SK-N-SH (cell line): Measurements from ENCODE around the gene AP4M1. TPM values are rescaled to one million over a fixed set of nuclear protein-coding genes. Genes with fewer than 3 reads are reported as not detected.

Experiments
- CTCF ChIA-PET: fragments of 300-600, 350-600 bp; formaldehyde crosslinking; extraction: SDS; loops from one replicate; lab custom pipeline; 2021; lab: Yijun Ruan, JAX
- POLR2A ChIA-PET: fragments of 350-600 bp; sonication (Branson Sonifier 250); formaldehyde crosslinking; extraction: SDS; loops from one replicate; lab custom pipeline; 2020; ENCODE audit warnings: antibody characterized with exemption, inconsistent platforms; lab: Yijun Ruan, JAX
- DNase-seq: peaks from one replicate; pipeline ENCODE4 v3.0.0; 2012
- H2AFZ ChIP-seq: fragments of 200-600 bp; sonication (generic); 2 replicates; pipeline ENCODE4 v1.8.1; 2016; ENCODE audit warnings: antibody characterized with exemption, mild to moderate bottlenecking, low read depth
- H3F3A ChIP-seq: fragments of 200-600 bp; sonication (generic); replicated peaks from 2 replicates; pipeline ENCODE3; 2016; ENCODE audit warnings: antibody characterized with exemption, mild to moderate bottlenecking; ENCODE audit not compliant: insufficient read depth
- H3K27ac ChIP-seq, 2 experiments: fragments of 200-500 bp in 1 of 2; fragments of 200-600 bp in 1 of 2; sonication (Bioruptor generic) in 1 of 2; sonication (generic), shearing (Covaris generic) in 1 of 2; 2 replicates each; pipeline versions ENCODE4 v1.5.1 to v1.6.1; 2014 to 2016; ENCODE audit warnings: low read depth in 2 of 2, inconsistent platforms in 1 of 2, low read length in 1 of 2, mild to moderate bottlenecking in 1 of 2, mixed read lengths in 1 of 2
- H3K27me3 ChIP-seq: fragments of 200-600 bp; sonication (generic), shearing (Covaris generic); 2 replicates; pipeline ENCODE4 v1.6.1; 2016; ENCODE audit warnings: mixed run types; ENCODE audit not compliant: insufficient read depth
- H3K36me3 ChIP-seq, 2 experiments: fragments of 200-500 bp in 1 of 2; fragments of 200-600 bp in 1 of 2; sonication (Bioruptor generic) in 1 of 2; sonication (generic) in 1 of 2; replicated peaks in 1 of 2; 2 replicates each; pipeline versions ENCODE3 to v1.5.1; 2014 to 2016; ENCODE audit warnings: low read length in 1 of 2, mild to moderate bottlenecking in 1 of 2; ENCODE audit not compliant: insufficient read depth in 2 of 2, control insufficient read depth in 1 of 2
- H3K4me1 ChIP-seq, 2 experiments: fragments of 200-500 bp in 1 of 2; fragments of 200-600 bp in 1 of 2; sonication (Bioruptor generic) in 1 of 2; sonication (generic), shearing (Covaris generic) in 1 of 2; 2 replicates each; pipeline versions ENCODE4 v1.5.1 to v1.6.1; 2014 to 2016; ENCODE audit warnings: low read depth in 1 of 2, low read length in 1 of 2, mixed run types in 1 of 2; ENCODE audit not compliant: insufficient read depth in 2 of 2, control insufficient read depth in 1 of 2
- H3K4me2 ChIP-seq: fragments of 200-600 bp; sonication (generic), shearing (Covaris generic); 2 replicates; pipeline ENCODE4 v1.6.1; 2017; ENCODE audit warnings: mixed run types
- H3K4me3 ChIP-seq, 2 experiments: fragments of 200-500 bp in 1 of 2; fragments of 200-600 bp in 1 of 2; sonication (Bioruptor generic) in 1 of 2; sonication (generic), shearing (Covaris generic) in 1 of 2; 2 replicates each; pipeline versions ENCODE4 v1.5.1 to v1.8.1; 2014 to 2016; ENCODE audit warnings: low read depth in 2 of 2, inconsistent platforms in 1 of 2, low read length in 1 of 2, mild to moderate bottlenecking in 1 of 2, mixed read lengths in 1 of 2, moderate library complexity in 1 of 2
- H3K79me2 ChIP-seq: fragments of 200-600 bp; sonication (generic); 2 replicates; pipeline ENCODE4 v1.8.1; 2017; ENCODE audit warnings: mild to moderate bottlenecking; ENCODE audit not compliant: insufficient read depth
- H3K9ac ChIP-seq: fragments of 200-600 bp; sonication (generic); 2 replicates; pipeline ENCODE4 v1.6.1; 2017; ENCODE audit warnings: mixed run types
- H3K9me2 ChIP-seq: fragments of 200-600 bp; sonication (generic); 2 replicates; pipeline ENCODE4 v1.6.1; 2017; ENCODE audit warnings: mixed run types
- H3K9me3 ChIP-seq: fragments of 200-600 bp; sonication (generic); 2 replicates; pipeline ENCODE4 v1.6.1; 2017; ENCODE audit warnings: mixed run types, mild to moderate bottlenecking, moderate library complexity
- H4K20me1 ChIP-seq: fragments of 200-600 bp; sonication (generic); 2 replicates; pipeline ENCODE4 v1.6.1; 2017; ENCODE audit warnings: mild to moderate bottlenecking, mixed run types; ENCODE audit not compliant: insufficient read depth
- CHD2 ChIP-seq: fragments of 150-350 bp; IDR thresholded peaks from 2 replicates; pipeline ENCODE4 v1.6.1; 2018; ENCODE audit warnings: low read length; ENCODE audit not compliant: partially characterized antibody
- CTCF ChIP-seq: fragments of 200-600 bp; sonication (generic); IDR thresholded peaks from 2 replicates; pipeline ENCODE4 v1.6.1; 2017; ENCODE audit warnings: antibody characterized with exemption, mild to moderate bottlenecking, moderate library complexity
- FOXM1 ChIP-seq: IDR thresholded peaks from 2 replicates; pipeline ENCODE4 v1.4.0; 2012; ENCODE audit warnings: low read depth, mild to moderate bottlenecking
- GABPA ChIP-seq: IDR thresholded peaks from 2 replicates; pipeline ENCODE4 v1.4.0; 2012; ENCODE audit warnings: low read depth, mild to moderate bottlenecking
- MAX ChIP-seq: IDR thresholded peaks from 2 replicates; pipeline ENCODE4 v1.4.0; 2012; ENCODE audit warnings: low read depth
- MEF2A ChIP-seq: IDR thresholded peaks from 2 replicates; pipeline ENCODE4 v1.4.0; 2012; ENCODE audit warnings: low read depth, borderline replicate concordance
- MXI1 ChIP-seq: IDR thresholded peaks from 2 replicates; pipeline ENCODE4 v1.6.1; 2012; ENCODE audit warnings: mild to moderate bottlenecking, low read depth, low read length, improper control_type of control experiment
- NFIC ChIP-seq: IDR thresholded peaks from 2 replicates; pipeline ENCODE4 v1.4.0; 2012; ENCODE audit warnings: borderline replicate concordance
- NRF1 ChIP-seq: IDR thresholded peaks from 2 replicates; pipeline ENCODE4 v1.6.1; 2012; ENCODE audit warnings: low read depth, mild to moderate bottlenecking, low read length
- RCOR1 ChIP-seq: fragments of 150-350 bp; IDR thresholded peaks from 2 replicates; pipeline ENCODE4 v1.6.1; 2017; ENCODE audit warnings: antibody characterized with exemption, low read length
- REST ChIP-seq: IDR thresholded peaks from 2 replicates; pipeline ENCODE4 v1.6.1; 2012; ENCODE audit warnings: mild to moderate bottlenecking, low read depth, low read length, moderate library complexity
- RXRA ChIP-seq: IDR thresholded peaks from 2 replicates; pipeline ENCODE4 v1.4.0; 2012; ENCODE audit warnings: low read depth, mild to moderate bottlenecking, borderline replicate concordance
- TAF1 ChIP-seq: IDR thresholded peaks from 2 replicates; pipeline ENCODE4 v1.6.1; 2012; ENCODE audit warnings: low read depth, mild to moderate bottlenecking, low read length, moderate library complexity, borderline replicate concordance
- TCF12 ChIP-seq: IDR thresholded peaks from 2 replicates; pipeline ENCODE4 v1.4.0; 2012
- WGBS: methylation state at CpG from one replicate; pipeline ENCODE4 v1.1.6; 2017; ENCODE audit warnings: low lambda C conversion rate; 5-methylcytosine and 5-hydroxymethylcytosine counted together
- polyA plus RNA-seq, 3 experiments: library from polyadenylated mRNA; depleted of rRNA; stranded (reverse); fragments of >200 nt; gene quantifications; 2 replicates each; pipeline ENCODE4 v1.2.3, GENCODE V29; 2012

Gene AP4M1
- polyA plus RNA-seq, 1 of the 3 experiments (the other 2 are of a cell fraction) = 35.0 TPM

GRCh38 chr7:100119072-100119969 lies 17.9 kb downstream of the AP4M1 start, which contains the start of the genes CNPY4 and TAF6 (continued):
- TF ChIP-seq CTCF (no peak), TAF1 (peak; percentile 100), RCOR1 (peak; percentile 4; the same call in 1 of the 2 replicates), FOXM1 (no peak)

- POLR2A ChIA-PET = interaction anchor here (1.1 to 2.5 kb wide), 3 partner anchors 14 to 29 kb away, joined by 3 to 15 read pairs (median 3); partner anchors contain the start of genes AP4M1, LAMTOR4 and MCM7
These were observed 18.7 kb downstream of the AP4M1 start for GRCh38 chr7:100119970-100120732.

GRCh38 chr7:100120733-100121036 lies 19.2 kb downstream of the AP4M1 start:
- no peak for TF ChIP-seq REST
- no peak for TF ChIP-seq TCF12
- no peak for TF ChIP-seq MXI1
- no peak for TF ChIP-seq CHD2
- TF ChIP-seq MEF2A = no peak
- no peak for TF ChIP-seq RXRA
- no peak for TF ChIP-seq GABPA
- no peak for TF ChIP-seq MAX
- no peaks in the 10 kb centered on the region for H3K9me3 ChIP-seq
- H2AFZ ChIP-seq = no peak overlapping the region
- no peak for DNase-seq
- no peaks in the 10 kb centered on the region for H4K20me1 ChIP-seq
- H3K27me3 ChIP-seq = no peaks in the 10 kb centered on the region
- H3K79me2 ChIP-seq = peaks cover 66% of the 10 kb centered on the region
- H3K9ac ChIP-seq = peak overlapping the region; percentile 78
- H3K4me1 ChIP-seq = peaks cover 9 to 11% of the 10 kb centered on the region in 2 experiments; a peak in 2 of 4 replicates
- H3K9me2 ChIP-seq = no peaks in the 10 kb centered on the region
- 33% methylated on average over 1 of the region's 1 CpG for WGBS
- peak overlapping the region; percentile 96 for H3K4me2 ChIP-seq
- peak overlapping the region; percentile 84; a peak in 2 of 4 replicates for H3K27ac ChIP-seq
- peaks cover 13 to 29% of the 10 kb centered on the region in 2 experiments for H3K36me3 ChIP-seq
- H3K4me3 ChIP-seq = peak overlapping the region; percentile 69 to 97
- POLR2A ChIA-PET = interaction anchor here (1.1 to 2.5 kb wide), 3 partner anchors 14 to 28 kb away, joined by 3 to 15 read pairs (median 3); partner anchors contain the start of genes AP4M1, LAMTOR4 and MCM7
- H3F3A ChIP-seq = peaks cover 35% of the 10 kb centered on the region
- CTCF ChIA-PET = interaction anchor here (0.8 to 5.0 kb wide), 8 partner anchors 9 to 330 kb away, joined by 3 to 40 read pairs (median 4); no protein-coding TSS in a partner anchor

More at GRCh38 chr7:100119970-100120732, 18.7 kb downstream of the AP4M1 start:
- peaks cover 3 to 11% of the 10 kb centered on the region in 2 experiments; a peak in 2 of 4 replicates for H3K4me1 ChIP-seq
- peaks cover 60% of the 10 kb centered on the region for H3K79me2 ChIP-seq
- 21% methylated on average over 19 of the region's 19 CpGs for WGBS
- no peaks in the 10 kb centered on the region for H3K27me3 ChIP-seq
- H3K27ac ChIP-seq = peak overlapping the region; percentile 84
- peak overlapping the region; percentile 93 for H2AFZ ChIP-seq
- H4K20me1 ChIP-seq = no peaks in the 10 kb centered on the region
- H3K4me3 ChIP-seq = peak overlapping the region; percentile 69 to 97
- peak; percentile 80 for DNase-seq
- H3K9ac ChIP-seq = peak overlapping the region; percentile 78
- H3K9me3 ChIP-seq = no peaks in the 10 kb centered on the region
- H3K9me2 ChIP-seq = no peaks in the 10 kb centered on the region
- TF ChIP-seq RXRA = no peak
- TF ChIP-seq RCOR1 = 0 out of 2 replicates have a peak, but pooled peaks have one; percentile 1
- peak; percentile 26; the same call in 1 of the 2 replicates for TF ChIP-seq NFIC
- TF ChIP-seq MXI1 = 0 out of 2 replicates have a peak, but pooled peaks have one; percentile 7
- no peak for TF ChIP-seq NRF1
- H3K36me3 ChIP-seq = peaks cover 13 to 28% of the 10 kb centered on the region in 2 experiments
- CTCF ChIA-PET = interaction anchor here (1.0 to 5.0 kb wide), 7 partner anchors 9 to 330 kb away, joined by 3 to 40 read pairs (median 4); no protein-coding TSS in a partner anchor
- peaks cover 31% of the 10 kb centered on the region for H3F3A ChIP-seq
- peak overlapping the region; percentile 96 for H3K4me2 ChIP-seq
